GM13977 (cell line): ENCODE results near the gene RALB.

Source experiments
- DNase-seq: peaks from one replicate; pipeline ENCODE4 v3.0.0; 2012; ENCODE audit warnings: low spot score
- CTCF ChIP-seq: IDR thresholded peaks from 2 replicates; pipeline ENCODE4 v1.5.1; 2012; ENCODE audit warnings: mild to moderate bottlenecking, control low read depth; ENCODE audit not compliant: insufficient read depth; ENCODE audit errors: extremely low read depth, missing control alignments
- in situ Hi-C: fragments of 300-500 bp; cut with MboI; formaldehyde crosslinking; loops from one replicate; pipeline ENCODE4 v1.12.0; 2022; ENCODE audit warnings: low sequenced_read_pairs, low pct_unique_long_range_greater_than_20kb, mixed read lengths, inconsistent platforms; ENCODE audit not compliant: unreplicated experiment

Gene RALB

GRCh38 chr2:120251078-120251477 lies 1.6 kb upstream of the RALB start:
- DNase-seq = no peak
- no peak for TF ChIP-seq CTCF
- in situ Hi-C loops = no loop called here

- TF ChIP-seq CTCF = no peak
- DNase-seq = no peak
- in situ Hi-C loops = no loop called here
Observed at GRCh38 chr2:120251880-120252224, 800 bp upstream of the RALB start.

GRCh38 chr2:120253021-120253882 lies 600 bp downstream of the RALB start:
- in situ Hi-C loops = no loop called here
- peak; percentile 49 for TF ChIP-seq CTCF
- peak; percentile 47 for DNase-seq

GRCh38 chr2:120254178-120254577 lies 1.5 kb downstream of the RALB start:
- in situ Hi-C loops = no loop called here
- DNase-seq = no peak
- TF ChIP-seq CTCF = no peak

GRCh38 chr2:120255071-120255470 lies 2.4 kb downstream of the RALB start:
- no peak for TF ChIP-seq CTCF
- in situ Hi-C loops = no loop called here
- DNase-seq = no peak

GRCh38 chr2:120255986-120256650 lies 3.5 kb downstream of the RALB start:
- no peak for TF ChIP-seq CTCF

More at GRCh38 chr2:120255986-120256650, 3.5 kb downstream of the RALB start:
- in situ Hi-C loops = no loop called here
- no peak for DNase-seq
